ENCODE measurements around the gene C12orf76. TPM values are rescaled to one million over a fixed set of nuclear protein-coding genes. Genes with fewer than 3 reads are reported as not detected.

The C12orf76 gene
- total and polyA plus RNA-seq, 10 of the 15 experiments (the other 5 are each of a cell fraction or from before 2014, with no cell fraction given), result 3.6 to 20.4 (median 10.7) TPM

DNA sequence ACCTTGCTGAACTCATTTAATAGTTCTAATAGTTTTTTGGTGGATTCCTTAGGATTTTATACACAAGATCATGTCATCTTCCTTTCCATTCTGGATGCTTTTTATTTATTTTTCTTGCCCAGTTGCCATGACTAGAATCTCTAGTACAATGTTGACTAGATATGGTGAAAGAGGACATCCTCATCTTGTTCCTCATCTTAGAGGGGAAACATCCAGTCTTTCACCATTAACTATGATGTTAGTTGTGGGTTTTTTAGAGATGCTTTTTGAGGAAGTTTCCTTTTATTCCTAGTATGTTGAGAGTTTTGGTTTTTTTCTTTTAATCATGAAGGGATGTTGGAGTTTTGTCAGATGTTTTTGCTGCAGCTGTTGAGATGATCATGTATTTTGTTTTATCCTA is 40.4 kb downstream of the C12orf76 start:
- ChIA-PET SMC1A (ENCODE audit: uncharacterized antibody, unreplicated experiment) (no interaction called here), POLR2A (interaction anchor here (0.6 kb wide), 1 partner anchor 598 kb away, joined by 5 read pairs; no protein-coding TSS in a partner anchor), CTCF (interaction anchor here (0.7 kb wide), 1 partner anchor 340 kb away, joined by 3 read pairs; no protein-coding TSS in a partner anchor), RAD21 (ENCODE audit: unreplicated experiment) (no interaction called here)
- no peaks in the 10 kb centered on the region for H4K20me1 ChIP-seq (ENCODE audit: control insufficient read depth, insufficient read depth)
- H3K4me2 ChIP-seq (ENCODE audit: control insufficient read depth, insufficient read depth), result no peak overlapping the region
- no peak overlapping the region for H3K27ac ChIP-seq (ENCODE audit: control insufficient read depth, insufficient read depth)
- no peak overlapping the region for H2AFZ ChIP-seq (ENCODE audit: control insufficient read depth, low read depth, low read length)
- TF ChIP-seq IKZF2 (IDR thresholded peaks at IDR 0.05), result no peak
- no peak for TF ChIP-seq STAT1 (conservative IDR thresholded peaks at IDR 0.05)
- no TSS peak for BruUV-seq (replicated peaks)
- peaks cover 59% of the 10 kb centered on the region for H3K79me2 ChIP-seq (ENCODE audit: control insufficient read depth, insufficient read depth, low read length)
- H3K4me3 ChIP-seq, result no peak overlapping the region
- intact Hi-C loops (cut with micrococcal nuclease; ENCODE audit: unreplicated experiment) (no loop called here), in situ Hi-C loops (cut with MboI) (no loop called here)
- FAIRE-seq (no peak), DNase-seq (ENCODE audit: low read depth, low spot score) (no peak), ATAC-seq (no peak)
- H3K9me3 ChIP-seq (replicated peaks; ENCODE audit: control insufficient read depth, insufficient read depth, low read length), result no peaks in the 10 kb centered on the region; the same call in 2 of the 3 replicates
- no peak overlapping the region for H3K9ac ChIP-seq (ENCODE audit: control insufficient read depth, insufficient read depth, low read length)
- H3K27me3 ChIP-seq (replicated peaks in 1 of 2; ENCODE audit: control insufficient read depth in 2 of 2, insufficient read depth in 2 of 2, low read length in 1 of 2), result no peaks in the 10 kb centered on the region
- H3K36me3 ChIP-seq (ENCODE audit: control insufficient read depth in 2 of 2, insufficient read depth in 2 of 2, low read length in 1 of 2), result peaks cover 0 to 5% of the 10 kb centered on the region in 2 experiments; a peak in 1 of 4 replicates
- peaks cover 56% of the 10 kb centered on the region for H3K4me1 ChIP-seq (ENCODE audit: control insufficient read depth, insufficient read depth, low read length)

DNA sequence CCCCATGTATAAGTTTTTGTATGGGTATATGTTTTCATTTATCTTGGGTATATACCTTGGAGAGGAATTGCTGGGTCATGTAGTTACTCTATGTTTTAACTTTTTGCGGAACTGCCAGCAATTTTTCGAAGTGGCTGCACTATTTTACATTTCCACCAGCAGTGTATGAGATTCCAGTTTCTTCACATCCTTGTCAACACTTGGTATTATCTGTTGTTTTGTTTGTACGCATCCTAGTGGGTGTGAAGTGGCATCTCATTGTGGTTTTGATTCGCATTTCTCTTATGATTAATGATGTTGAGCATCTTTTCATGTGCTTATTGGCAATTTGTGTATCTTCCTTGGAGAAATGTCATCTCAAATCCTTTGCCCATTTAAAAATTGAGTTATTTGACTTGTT is 42.2 kb downstream of the C12orf76 start:
- Histone ChIP-seq H3K4me3 (peak overlapping the region; percentile 65), H3K36me3 (ENCODE audit: control insufficient read depth in 2 of 2, insufficient read depth in 2 of 2, low read length in 1 of 2) (peaks cover 0 to 5% of the 10 kb centered on the region in 2 experiments; a peak in 1 of 4 replicates), H3K4me2 (ENCODE audit: control insufficient read depth, insufficient read depth) (peak overlapping the region; percentile 82), H3K79me2 (ENCODE audit: control insufficient read depth, insufficient read depth, low read length) (peaks cover 66% of the 10 kb centered on the region), H3K4me1 (ENCODE audit: control insufficient read depth, insufficient read depth, low read length) (peaks cover 56% of the 10 kb centered on the region), H3K27me3 (replicated peaks in 1 of 2; ENCODE audit: control insufficient read depth in 2 of 2, insufficient read depth in 2 of 2, low read length in 1 of 2) (no peaks in the 10 kb centered on the region), H4K20me1 (ENCODE audit: control insufficient read depth, insufficient read depth) (no peaks in the 10 kb centered on the region), H3K27ac (ENCODE audit: control insufficient read depth, insufficient read depth) (peak overlapping the region; percentile 38; the same call in 1 of the 2 replicates), H2AFZ (ENCODE audit: control insufficient read depth, low read depth, low read length) (no peak overlapping the region), H3K9me3 (replicated peaks; ENCODE audit: control insufficient read depth, insufficient read depth, low read length) (no peaks in the 10 kb centered on the region; the same call in 2 of the 3 replicates), H3K9ac (ENCODE audit: control insufficient read depth, insufficient read depth, low read length) (no peak overlapping the region)
- in situ Hi-C loops (cut with MboI), result no loop called here
- intact Hi-C loops (cut with micrococcal nuclease; ENCODE audit: unreplicated experiment), result no loop called here
- CTCF ChIA-PET, result no interaction called here
- POLR2A ChIA-PET, result no interaction called here
- BruUV-seq (replicated peaks), result no TSS peak
- DNase-seq (ENCODE audit: low read depth, low spot score) (no peak), ATAC-seq (no peak), FAIRE-seq (no peak)
- WGBS (ENCODE audit: insufficient coverage, insufficient replicate concordance, low lambda C conversion rate, missing lambda C conversion rate), result 88% methylated on average over 4 of the region's 4 CpGs
- TF ChIP-seq CEBPB (IDR thresholded peaks at IDR 0.05; ENCODE audit: borderline replicate concordance in 1 of 2, low read depth in 2 of 2, low read length in 2 of 2), result no peak
- 0 out of 2 replicates have a peak, but pooled peaks have one; percentile 3 for TF ChIP-seq RUNX3 (IDR thresholded peaks at IDR 0.05; ENCODE audit: low read length)
- RAD21 ChIA-PET (ENCODE audit: unreplicated experiment), result no interaction called here
- SMC1A ChIA-PET (ENCODE audit: uncharacterized antibody, unreplicated experiment), result no interaction called here

Data from GM12878 (cell line).